Uterus (tissue), 4 donors: ENCODE measurements around the gene NBPF12. TPM values are rescaled to one million over a fixed set of nuclear protein-coding genes. Genes with fewer than 3 reads are reported as not detected.
"Not testable (repeated sequence)": the region's sequence is repeated elsewhere in the genome, so short reads cannot be mapped to it uniquely, and the experiment has no call there.

Source experiments
- DNase-seq, 2 donors: peaks; one replicate each; pipeline ENCODE4 v3.0.0-alpha.2; 2019 to 2020
- H3K27ac ChIP-seq, 2 donors: fragments of 200-600 bp; sonication (generic); 1 replicate in 1 of 2; 2 replicates in 1 of 2; pipeline ENCODE4 v1.5.1; 2016 to 2018
- H3K27me3 ChIP-seq, 2 donors: fragments of 200-600 bp; sonication (generic); one replicate each; pipeline ENCODE4 v1.5.1; 2018 to 2019; ENCODE audit warnings: control low read depth in 1 of 2
- H3K36me3 ChIP-seq, 2 donors: fragments of 200-600 bp; sonication (generic); one replicate each; pipeline ENCODE4 v1.5.1; 2019; ENCODE audit warnings: control low read depth in 1 of 2
- H3K4me1 ChIP-seq, 2 donors: fragments of 200-600 bp; sonication (generic); one replicate each; pipeline ENCODE4 v1.5.1; 2018 to 2019; ENCODE audit warnings: control low read depth in 1 of 2
- H3K4me3 ChIP-seq, 2 donors: fragments of 200-600 bp; sonication (generic); 1 replicate in 1 of 2; 2 replicates in 1 of 2; pipeline ENCODE4 v1.5.1; 2018 to 2019; ENCODE audit warnings: mild to moderate bottlenecking in 1 of 2
- H3K9me3 ChIP-seq, 2 donors: fragments of 200-600 bp; sonication (generic); one replicate each; pipeline ENCODE4 v1.5.1; 2019; ENCODE audit warnings: control low read depth in 1 of 2
- POLR2A ChIP-seq, 2 donors: fragments of 450-650 bp; IDR thresholded peaks; one replicate each; pipeline ENCODE4 v1.6.1; 2016; ENCODE audit warnings: antibody characterized with exemption in 2 of 2, mild to moderate bottlenecking in 1 of 2, moderate library complexity in 1 of 2
- intact Hi-C: fragments of 100-400 bp; cut with DNase I; formaldehyde crosslinking; loops from one replicate; pipeline ENCODE4 v1.15.1; 2023; ENCODE audit warnings: low total_unique reads
- total RNA-seq, 4 donors: library from RNA; depleted of rRNA in 3 of 4; stranded (reverse); fragments of >200 nt in 3 of 4; gene quantifications; one replicate each; pipeline versions ENCODE4 v1.1.0 to v1.2.4, GENCODE V29; 2014 to 2023
- TF ChIP-seq, protein P1 (sequence below), 4 experiments: fragments of 200-600 bp in 2 of 4; fragments of 450-650 bp in 2 of 4; sonication (generic) in 2 of 4; IDR thresholded peaks; one replicate each; pipeline ENCODE4 v1.5.1; 2016 to 2019; ENCODE audit warnings: antibody characterized with exemption in 4 of 4, mild to moderate bottlenecking in 2 of 4, moderate library complexity in 1 of 4
- donor health status: DM: yes; HTN: yes; CAD: no.

The NBPF12 gene
- total RNA-seq, 4 donors from 2014 or later: 14.1 to 31.4 (median 17.9) TPM

GRCh38 chr1:147030066-147030653, 92.0 kb downstream of the NBPF12 start:
- H3K27ac ChIP-seq, H3K4me1 ChIP-seq, H3K36me3 ChIP-seq, H3K27me3 ChIP-seq, intact Hi-C loops, DNase-seq, H3K4me3 ChIP-seq, H3K9me3 ChIP-seq: not testable (repeated sequence)

DNA sequence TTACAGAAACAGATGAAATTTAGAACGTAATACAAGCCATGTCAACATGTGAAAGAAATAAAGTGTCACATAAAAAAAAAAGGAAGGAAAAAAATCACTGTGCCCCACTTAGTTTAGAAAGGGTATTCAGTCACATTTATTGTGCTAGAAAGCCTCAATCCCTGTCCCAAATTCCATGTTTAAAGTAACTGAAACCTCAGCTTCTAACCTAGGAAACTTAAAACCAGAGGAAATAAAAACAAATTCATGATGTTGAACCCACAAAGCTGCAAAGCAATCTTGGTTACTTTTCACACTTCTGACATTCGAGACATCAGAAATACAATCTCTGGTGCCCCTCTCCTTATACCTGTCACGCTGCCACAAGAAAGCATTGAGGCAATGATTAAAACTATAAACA, 101.8 kb downstream of the NBPF12 start:
- no peaks in the 10 kb centered on the region for H3K9me3 ChIP-seq
- no peak overlapping the region for H3K4me3 ChIP-seq
- no peaks in the 10 kb centered on the region for H3K27me3 ChIP-seq
- no peaks in the 10 kb centered on the region for H3K36me3 ChIP-seq
- TF ChIP-seq, protein P1, sequence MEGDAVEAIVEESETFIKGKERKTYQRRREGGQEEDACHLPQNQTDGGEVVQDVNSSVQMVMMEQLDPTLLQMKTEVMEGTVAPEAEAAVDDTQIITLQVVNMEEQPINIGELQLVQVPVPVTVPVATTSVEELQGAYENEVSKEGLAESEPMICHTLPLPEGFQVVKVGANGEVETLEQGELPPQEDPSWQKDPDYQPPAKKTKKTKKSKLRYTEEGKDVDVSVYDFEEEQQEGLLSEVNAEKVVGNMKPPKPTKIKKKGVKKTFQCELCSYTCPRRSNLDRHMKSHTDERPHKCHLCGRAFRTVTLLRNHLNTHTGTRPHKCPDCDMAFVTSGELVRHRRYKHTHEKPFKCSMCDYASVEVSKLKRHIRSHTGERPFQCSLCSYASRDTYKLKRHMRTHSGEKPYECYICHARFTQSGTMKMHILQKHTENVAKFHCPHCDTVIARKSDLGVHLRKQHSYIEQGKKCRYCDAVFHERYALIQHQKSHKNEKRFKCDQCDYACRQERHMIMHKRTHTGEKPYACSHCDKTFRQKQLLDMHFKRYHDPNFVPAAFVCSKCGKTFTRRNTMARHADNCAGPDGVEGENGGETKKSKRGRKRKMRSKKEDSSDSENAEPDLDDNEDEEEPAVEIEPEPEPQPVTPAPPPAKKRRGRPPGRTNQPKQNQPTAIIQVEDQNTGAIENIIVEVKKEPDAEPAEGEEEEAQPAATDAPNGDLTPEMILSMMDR (IDR thresholded peaks at IDR 0.05): no peak
- no peak for TF ChIP-seq POLR2A (IDR thresholded peaks at IDR 0.05)
- H3K27ac ChIP-seq: no peak overlapping the region
- intact Hi-C loops: no loop called here
- no peaks in the 10 kb centered on the region for H3K4me1 ChIP-seq
- DNase-seq: no peak

DNA sequence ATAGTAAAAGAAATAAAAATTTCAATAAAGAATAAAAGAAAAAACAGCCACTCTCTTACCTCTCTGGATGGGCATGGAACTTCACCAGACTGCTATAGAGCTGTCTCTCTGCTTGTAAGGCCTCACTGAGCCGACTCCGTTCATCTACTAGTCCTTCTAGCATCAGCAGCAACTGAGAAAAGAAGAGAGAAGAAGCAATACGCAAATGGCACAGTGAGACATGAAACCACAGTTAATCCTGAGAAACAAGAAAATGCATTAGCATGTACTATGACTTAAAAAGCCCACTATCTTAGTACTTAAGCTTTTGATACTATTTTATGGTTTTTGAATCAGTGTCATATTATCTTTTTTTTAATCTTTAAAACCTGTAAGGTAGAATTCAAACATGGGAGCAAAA, 104.8 kb downstream of the NBPF12 start:
- H3K4me3 ChIP-seq, DNase-seq, H3K27me3 ChIP-seq, H3K36me3 ChIP-seq, H3K4me1 ChIP-seq, intact Hi-C loops, H3K27ac ChIP-seq, H3K9me3 ChIP-seq: not testable (repeated sequence)

DNA sequence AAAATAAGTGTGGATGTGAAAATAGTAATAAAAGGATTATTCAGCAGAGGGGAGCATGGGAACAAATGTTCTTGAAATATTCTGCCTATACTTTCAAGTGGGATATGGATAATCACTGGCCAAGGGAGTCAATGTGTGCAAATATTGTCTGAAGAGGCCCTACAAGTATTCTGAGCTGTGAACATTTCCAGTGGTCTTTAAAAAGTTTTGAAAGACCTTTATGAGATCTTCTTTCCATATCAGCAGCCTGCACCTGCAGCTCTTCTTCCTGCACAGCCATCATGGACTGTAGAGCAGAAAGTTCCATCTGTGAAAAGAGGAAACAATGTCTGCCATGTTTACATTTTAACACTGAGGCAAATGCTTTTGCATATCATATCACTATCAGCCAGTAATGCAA, 106.4 kb downstream of the NBPF12 start:
- H3K4me3 ChIP-seq, H3K27me3 ChIP-seq, H3K4me1 ChIP-seq, H3K27ac ChIP-seq, H3K9me3 ChIP-seq, intact Hi-C loops, DNase-seq, H3K36me3 ChIP-seq: not testable (repeated sequence)

Other genes with a start within 250 kb of the NBPF12 start
- gene PRKAB2, start 234.1 kb downstream of the NBPF12 start, total RNA-seq: 10 to 100 TPM; 10.9 to 22.5 (median 15.2) TPM